Keratinocyte (primary cell): Measurements from ENCODE around the gene NTSR1. TPM values are rescaled to one million over a fixed set of nuclear protein-coding genes. Genes with fewer than 3 reads are reported as not detected.

ENCODE experiments used
- DNase-seq: peaks from one replicate; pipeline ENCODE4 v3.0.0-alpha.2; 2011; ENCODE audit warnings: low read depth, missing footprints, low spot score
- FAIRE-seq: peaks from 2 replicates; lab custom pipeline; 2011; peaks lifted over from hg19 to GRCh38; lab: Jason Lieb, UNC
- H2AFZ ChIP-seq: 2 replicates; pipeline ENCODE4 v1.6.0; 2012; ENCODE audit warnings: low read length, control low read depth, inconsistent platforms; ENCODE audit not compliant: control insufficient read depth
- H3K27ac ChIP-seq: 2 replicates; pipeline ENCODE4 v1.5.1; 2011; ENCODE audit warnings: low read length; ENCODE audit not compliant: control insufficient read depth, insufficient read depth
- H3K27me3 ChIP-seq: 3 replicates; pipeline ENCODE4 v1.6.0; 2011; ENCODE audit warnings: low read length; ENCODE audit not compliant: control insufficient read depth, insufficient read depth; ENCODE audit errors: extremely low read depth
- H3K36me3 ChIP-seq, 2 experiments: 2 replicates in 1 of 2; 3 replicates in 1 of 2; pipeline ENCODE4 v1.5.1; 2011; ENCODE audit warnings: low read length in 2 of 2, mild to moderate bottlenecking in 1 of 2; ENCODE audit not compliant: control insufficient read depth in 2 of 2, insufficient read depth in 2 of 2; ENCODE audit errors: extremely low read depth in 1 of 2
- H3K4me1 ChIP-seq: 3 replicates; pipeline ENCODE4 v1.5.1; 2011; ENCODE audit warnings: low read length; ENCODE audit not compliant: control insufficient read depth, insufficient read depth; ENCODE audit errors: extremely low read depth
- H3K4me2 ChIP-seq: 3 replicates; pipeline ENCODE4 v1.6.0; 2011; ENCODE audit warnings: low read depth, low read length; ENCODE audit not compliant: control insufficient read depth, insufficient read depth; ENCODE audit errors: extremely low read depth
- H3K4me3 ChIP-seq, 3 experiments: fragments of 200-600 bp in 1 of 3; sonication (generic) in 1 of 3; 2 replicates in 2 of 3; 3 replicates in 1 of 3; pipeline ENCODE4 v1.5.1; 2011 to 2016; ENCODE audit warnings: low read length in 3 of 3, mild to moderate bottlenecking in 3 of 3, control low read depth in 2 of 3, inconsistent platforms in 1 of 3, low read depth in 1 of 3, mixed read lengths in 1 of 3, mixed run types in 1 of 3, moderate library complexity in 1 of 3; ENCODE audit not compliant: control insufficient read depth in 2 of 3, insufficient read depth in 2 of 3; ENCODE audit errors: extremely low read depth in 1 of 3
- H3K79me2 ChIP-seq: 2 replicates; pipeline ENCODE4 v1.6.0; 2012; ENCODE audit warnings: low read length; ENCODE audit not compliant: control insufficient read depth, insufficient read depth
- H3K9ac ChIP-seq: 3 replicates; pipeline ENCODE4 v1.6.0; 2011; ENCODE audit warnings: low read length; ENCODE audit not compliant: control insufficient read depth, insufficient read depth; ENCODE audit errors: extremely low read depth
- H3K9me1 ChIP-seq: 3 replicates; pipeline ENCODE4 v1.6.0; 2011; ENCODE audit warnings: low read length; ENCODE audit not compliant: control insufficient read depth, insufficient read depth; ENCODE audit errors: extremely low read depth
- H3K9me3 ChIP-seq: 2 replicates; pipeline ENCODE4 v1.5.1; 2012; ENCODE audit warnings: low read depth, low read length; ENCODE audit not compliant: control insufficient read depth
- H4K20me1 ChIP-seq: 3 replicates; pipeline ENCODE4 v1.6.0; 2011; ENCODE audit warnings: low read length; ENCODE audit not compliant: control insufficient read depth, insufficient read depth; ENCODE audit errors: extremely low read depth
- CTCF ChIP-seq, 3 experiments: IDR thresholded peaks in 1 of 3; conservative IDR thresholded peaks in 1 of 3; optimal IDR thresholded peaks in 1 of 3; 2 replicates in 2 of 3; 3 replicates in 1 of 3; pipeline versions ENCODE3 to v1.5.1; 2011; ENCODE audit warnings: low read length in 3 of 3, mild to moderate bottlenecking in 3 of 3, moderate library complexity in 2 of 3, control low read depth in 1 of 3, inconsistent platforms in 1 of 3; ENCODE audit not compliant: insufficient read depth in 2 of 3; ENCODE audit errors: extremely low read depth in 1 of 3
- EZH2 ChIP-seq: IDR thresholded peaks from one replicate; pipeline ENCODE4 v1.6.1; 2012; ENCODE audit warnings: inconsistent platforms, mild to moderate bottlenecking, low read length, moderate library complexity
- dilution Hi-C: fragments of 300-500 bp; cut with MboI; formaldehyde crosslinking; loops from one replicate; pipeline ENCODE4 v1.7.0; 2020; ENCODE audit warnings: low sequenced_read_pairs; ENCODE audit not compliant: extremely low pct_ligation_motif_present
- polyA plus RNA-seq, 5 experiments: library from polyadenylated mRNA; depleted of rRNA in 3 of 5; stranded (reverse) in 3 of 5; stranded (forward) in 1 of 5; unstranded in 1 of 5; fragments of >200 nt; gene quantifications; 1 replicate in 1 of 5; 2 replicates in 3 of 5; 3 replicates in 1 of 5; pipeline versions ENCODE4 v1.2.1 to v1.2.3, GENCODE V29; 2011 to 2012; ENCODE audit warnings: missing spikeins in 2 of 5, low read depth in 1 of 5, low replicate concordance in 1 of 5

Gene NTSR1
- polyA plus RNA-seq, 1 donor (not counting 4 experiments of a cell fraction or from before 2014, with no cell fraction given), result 0.55 TPM

- Histone ChIP-seq H3K9me3 (no peaks in the 10 kb centered on the region), H3K9ac (no peak overlapping the region), H3K36me3 (peaks cover 11 to 33% of the 10 kb centered on the region in 2 experiments), H4K20me1 (peaks cover 7% of the 10 kb centered on the region), H3K27me3 (peaks cover 14% of the 10 kb centered on the region), H3K27ac (no peak overlapping the region), H3K9me1 (no peaks in the 10 kb centered on the region), H2AFZ (no peak overlapping the region), H3K79me2 (peaks cover 14% of the 10 kb centered on the region), H3K4me3 (no peak overlapping the region), H3K4me1 (peaks cover 13% of the 10 kb centered on the region), H3K4me2 (no peak overlapping the region)
- dilution Hi-C loops, result no loop called here
- DNase-seq (no peak), FAIRE-seq (no peak)
- no peak for TF ChIP-seq EZH2
- TF ChIP-seq CTCF (optimal IDR thresholded peaks at IDR 0.05 in 1 of 3, IDR thresholded peaks at IDR 0.05 in 1 of 3, conservative IDR thresholded peaks at IDR 0.05 in 1 of 3; ENCODE audit: extremely low read depth in 1 of 3, insufficient read depth in 2 of 3, low read length in 3 of 3), result no peak
These were observed 103.1 kb downstream of the NTSR1 start for GRCh38 chr20:62811720-62812119.

Other genes with a start within 250 kb of the NTSR1 start
- not detected in 3 replicates for gene GATA5, start 232.8 kb upstream of the NTSR1 start, polyA plus RNA-seq
- gene SLCO4A1, start 66.3 kb upstream of the NTSR1 start, polyA plus RNA-seq, result 0.43 to 1.8 TPM (median 1.4 TPM) in 3 replicates
- gene MRGBP, start 87.6 kb downstream of the NTSR1 start, polyA plus RNA-seq, result 12.3 to 15.6 TPM (median 15.0 TPM) in 3 replicates
- gene OGFR, start 96.0 kb downstream of the NTSR1 start, polyA plus RNA-seq, result 29.8 to 39.8 TPM (median 31.5 TPM) in 3 replicates
- 2.7 to 4.8 TPM (median 3.6 TPM) in 3 replicates for gene COL9A3, start 108.2 kb downstream of the NTSR1 start, polyA plus RNA-seq
- 9.9 to 14.6 TPM (median 14.5 TPM) in 3 replicates for gene TCFL5, start 153.0 kb downstream of the NTSR1 start, polyA plus RNA-seq
- 11.1 to 19.3 TPM (median 14.2 TPM) in 3 replicates for gene DIDO1, start 217.7 kb downstream of the NTSR1 start, polyA plus RNA-seq
- 20.7 to 27.9 TPM (median 23.7 TPM) in 3 replicates for gene GID8, start 229.3 kb downstream of the NTSR1 start, polyA plus RNA-seq
- 0.02 to 0.09 TPM in 2 of 3 replicates, not detected in the other for gene SLC17A9, start 243.9 kb downstream of the NTSR1 start, polyA plus RNA-seq